8988T (cell line): ENCODE results near the gene HMGN5.

ENCODE experiments used
- DNase-seq: peaks from one replicate; pipeline ENCODE4 v3.0.0; 2011

The HMGN5 gene

GRCh38 chrX:81114757-81115156 is 87.0 kb downstream of the HMGN5 start:
- DNase-seq: no peak

GRCh38 chrX:81110286-81110685 is 91.4 kb downstream of the HMGN5 start:
- DNase-seq: no peak

- DNase-seq: no peak
These were observed 119.1 kb downstream of the HMGN5 start for GRCh38 chrX:81082649-81083048.
